NCI-H1436 (cell line): ENCODE data around the gene PIK3R4.

Experiments
- DNase-seq: peaks from one replicate; lab custom pipeline; 2025; lab: John Stamatoyannopoulos, UW

The PIK3R4 gene

DNA sequence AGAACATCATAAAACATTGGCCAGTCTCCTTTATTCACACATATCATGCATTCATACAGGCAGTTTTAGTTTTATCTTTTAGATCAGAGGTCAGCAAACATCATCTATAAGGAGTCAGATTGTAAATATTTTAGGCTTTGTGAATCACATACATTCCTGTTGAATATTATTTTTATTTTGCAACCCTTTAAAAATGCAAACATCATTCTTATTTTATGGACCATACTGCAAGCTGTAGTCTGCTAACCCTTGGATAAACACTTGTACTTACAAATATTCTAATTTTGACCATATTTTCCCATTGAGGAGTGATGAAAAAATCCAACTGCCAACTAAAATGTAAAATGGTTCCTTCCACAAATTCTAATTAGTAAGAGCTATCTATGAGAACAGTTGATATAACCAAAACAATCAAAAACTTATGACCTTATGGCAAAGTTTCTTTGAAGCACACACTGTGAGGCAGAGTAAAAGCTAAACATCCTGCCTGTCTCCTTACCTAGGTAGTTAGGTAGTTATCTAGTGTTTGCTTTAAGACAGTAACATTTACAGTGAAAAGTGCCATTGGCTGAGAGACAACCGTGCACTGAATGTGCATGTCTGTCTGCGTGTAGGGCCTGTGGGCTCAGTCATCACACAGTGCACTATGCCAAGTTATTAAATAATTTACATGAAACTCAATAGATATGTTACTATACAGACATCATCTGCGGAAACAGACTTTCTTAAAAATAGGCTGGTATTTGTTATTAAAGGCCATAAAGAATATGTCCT is 57.7 kb downstream of the PIK3R4 start:
- no peak for DNase-seq

DNA sequence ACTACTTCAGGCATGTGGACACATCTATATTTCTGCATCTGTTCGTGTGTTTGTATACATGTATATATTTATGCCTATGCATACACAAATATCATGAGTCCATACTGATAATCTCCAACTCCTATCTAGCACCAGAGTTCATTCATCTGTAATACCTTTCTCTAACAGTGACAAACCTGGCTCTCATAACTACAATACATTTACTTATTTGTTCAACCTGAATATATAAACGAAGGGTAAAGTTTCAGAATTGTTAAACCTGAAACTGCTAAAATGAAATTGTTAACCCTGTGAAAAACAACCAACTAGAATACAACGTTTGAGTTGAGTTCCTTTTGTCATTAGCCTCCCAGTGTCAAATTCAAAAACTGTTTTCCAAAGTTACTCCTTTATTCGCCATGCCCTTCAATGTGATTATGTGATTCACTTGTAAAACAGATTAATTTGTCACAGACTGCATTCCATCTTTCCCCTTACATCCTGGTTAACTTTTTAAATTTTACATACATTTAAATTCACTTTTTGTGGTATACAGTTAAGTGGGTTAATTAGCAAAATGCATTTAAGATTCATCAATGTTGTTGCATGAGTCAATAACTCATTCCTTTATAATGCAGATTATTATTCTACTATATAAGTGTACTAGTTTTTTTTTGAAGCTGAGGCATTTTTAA is 58.5 kb downstream of the PIK3R4 start:
- no peak for DNase-seq

DNA sequence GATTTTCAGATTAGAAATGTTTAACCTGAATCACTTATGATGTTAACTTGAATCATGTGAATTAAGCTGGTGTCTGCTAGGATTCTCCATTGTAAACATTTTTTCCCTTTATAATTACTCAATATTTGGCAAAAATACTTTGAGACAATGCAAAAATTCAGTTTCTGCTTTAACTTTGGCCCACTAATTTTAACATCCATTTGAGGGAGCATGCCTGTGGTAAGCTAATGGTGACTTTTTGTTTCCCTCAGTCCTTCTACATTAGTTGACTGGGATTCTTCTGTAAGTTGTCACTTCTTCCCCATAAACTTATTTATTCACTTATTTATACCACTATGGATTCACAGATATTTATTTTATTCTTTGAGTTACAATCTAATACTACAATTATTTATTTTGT is 59.3 kb downstream of the PIK3R4 start:
- no peak for DNase-seq

- no peak for DNase-seq
Measured at GRCh38 chr3:130686833-130687232, 59.8 kb downstream of the PIK3R4 start.

- DNase-seq = no peak
Measured at GRCh38 chr3:130682131-130682530, 64.5 kb downstream of the PIK3R4 start.

GRCh38 chr3:130679218-130679617 is 67.4 kb downstream of the PIK3R4 start:
- no peak for DNase-seq

- no peak for DNase-seq
Measured at GRCh38 chr3:130677343-130677742, 69.3 kb downstream of the PIK3R4 start.

GRCh38 chr3:130671545-130672312 is 74.9 kb downstream of the PIK3R4 start:
- DNase-seq = no peak

GRCh38 chr3:130669740-130670139 is 76.9 kb downstream of the PIK3R4 start:
- no peak for DNase-seq

- no peak for DNase-seq
Measured at GRCh38 chr3:130663092-130663491, 83.5 kb downstream of the PIK3R4 start.

- no peak for DNase-seq
Measured at GRCh38 chr3:130662501-130662996, 84.1 kb downstream of the PIK3R4 start.

DNA sequence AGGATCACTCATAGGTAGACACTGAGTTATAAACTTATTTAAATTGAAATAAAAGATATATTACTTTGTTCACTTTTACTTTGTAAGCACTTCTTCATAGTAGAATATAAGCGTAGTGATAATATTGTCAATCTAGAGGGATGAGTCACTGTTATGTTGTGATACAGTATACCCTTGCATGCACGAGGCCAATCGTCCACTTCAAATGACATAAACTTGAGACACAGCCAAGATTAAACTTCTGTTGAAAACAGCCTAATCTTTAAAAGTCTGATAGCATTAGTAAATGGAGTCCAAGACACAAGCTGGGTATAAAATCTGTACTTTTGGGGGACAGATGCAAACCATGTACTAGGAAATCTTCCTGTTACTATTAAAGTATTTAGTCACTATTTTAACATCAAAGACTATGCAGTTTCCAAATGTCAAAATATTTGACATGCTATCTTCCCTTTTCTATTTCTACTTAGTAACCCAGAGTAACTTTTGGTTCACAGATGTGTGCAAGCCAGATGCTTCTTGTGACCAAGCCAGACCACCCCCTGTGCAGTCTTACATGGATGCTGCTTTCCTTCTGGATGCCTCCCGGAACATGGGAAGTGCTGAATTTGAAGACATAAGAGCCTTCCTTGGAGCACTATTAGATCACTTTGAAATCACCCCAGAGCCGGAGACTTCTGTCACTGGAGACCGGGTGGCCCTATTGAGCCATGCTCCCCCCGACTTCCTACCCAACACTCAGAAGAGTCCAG is 85.3 kb downstream of the PIK3R4 start:
- DNase-seq = no peak

GRCh38 chr3:130659911-130660310 is 86.7 kb downstream of the PIK3R4 start:
- DNase-seq = no peak

GRCh38 chr3:130658678-130659077 is 88.0 kb downstream of the PIK3R4 start:
- DNase-seq = no peak

- no peak for DNase-seq
Measured at GRCh38 chr3:130656627-130657026, 90.0 kb downstream of the PIK3R4 start.

DNA sequence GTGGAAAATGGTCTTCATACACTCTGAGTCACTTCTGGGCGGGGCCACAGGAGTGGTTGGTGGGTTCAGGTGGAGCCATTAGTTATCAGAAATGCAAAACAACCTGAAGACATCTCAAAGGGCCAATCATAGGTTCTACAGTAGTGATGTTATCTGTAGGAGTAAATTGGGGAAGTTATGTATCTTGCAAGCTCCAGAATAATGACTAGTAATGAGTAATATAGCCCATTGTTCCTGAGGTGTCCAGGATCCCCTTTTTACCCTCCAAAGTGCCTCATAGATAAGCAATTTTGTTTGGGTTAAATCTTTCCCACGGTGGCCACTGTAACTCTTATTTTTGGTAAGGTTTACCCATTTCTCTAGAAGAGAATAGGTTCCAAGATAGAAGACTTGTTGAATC is 91.7 kb downstream of the PIK3R4 start:
- no peak for DNase-seq

DNA sequence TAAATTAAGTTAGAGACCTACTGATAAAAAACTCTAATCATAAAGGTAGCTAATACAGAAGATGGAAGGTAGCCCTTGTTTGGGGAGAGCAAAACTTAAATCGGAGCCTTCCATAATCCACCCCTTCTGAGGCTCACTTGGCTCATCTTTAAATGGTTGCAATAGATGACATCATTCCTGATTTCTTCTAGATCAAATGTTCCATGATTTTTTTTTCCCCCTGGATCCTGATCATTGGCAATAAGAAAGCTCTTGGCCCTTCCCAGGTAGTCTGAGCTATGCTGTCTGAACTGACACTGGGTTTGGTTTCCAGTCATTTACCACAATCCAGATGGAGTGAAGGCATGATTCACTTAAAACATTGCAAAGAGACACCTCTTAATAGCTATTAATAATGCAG is 92.5 kb downstream of the PIK3R4 start:
- no peak for DNase-seq

- DNase-seq = no peak
Measured at GRCh38 chr3:130649061-130649654, 97.5 kb downstream of the PIK3R4 start.

- no peak for DNase-seq
Measured at GRCh38 chr3:130648293-130648692, 98.3 kb downstream of the PIK3R4 start.

DNA sequence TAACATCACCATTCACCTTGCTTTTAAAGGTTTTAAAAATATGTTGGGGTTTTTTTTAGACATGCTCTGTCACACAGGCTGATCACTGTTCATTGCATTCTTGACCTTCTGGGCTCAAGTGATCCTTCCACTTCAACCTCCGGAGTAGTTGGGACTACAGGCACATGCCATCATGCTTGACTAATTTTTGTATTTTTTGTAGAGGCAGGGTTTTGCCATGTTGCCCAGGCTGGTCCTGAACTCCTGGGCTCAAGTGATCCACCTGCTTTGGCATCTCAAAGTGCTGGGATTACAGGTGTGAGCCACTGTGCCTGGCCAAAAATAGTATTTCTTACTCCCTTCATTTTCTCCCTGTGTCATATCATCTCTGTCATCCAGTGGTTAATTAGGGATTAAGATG is 101.4 kb downstream of the PIK3R4 start:
- DNase-seq = no peak

DNA sequence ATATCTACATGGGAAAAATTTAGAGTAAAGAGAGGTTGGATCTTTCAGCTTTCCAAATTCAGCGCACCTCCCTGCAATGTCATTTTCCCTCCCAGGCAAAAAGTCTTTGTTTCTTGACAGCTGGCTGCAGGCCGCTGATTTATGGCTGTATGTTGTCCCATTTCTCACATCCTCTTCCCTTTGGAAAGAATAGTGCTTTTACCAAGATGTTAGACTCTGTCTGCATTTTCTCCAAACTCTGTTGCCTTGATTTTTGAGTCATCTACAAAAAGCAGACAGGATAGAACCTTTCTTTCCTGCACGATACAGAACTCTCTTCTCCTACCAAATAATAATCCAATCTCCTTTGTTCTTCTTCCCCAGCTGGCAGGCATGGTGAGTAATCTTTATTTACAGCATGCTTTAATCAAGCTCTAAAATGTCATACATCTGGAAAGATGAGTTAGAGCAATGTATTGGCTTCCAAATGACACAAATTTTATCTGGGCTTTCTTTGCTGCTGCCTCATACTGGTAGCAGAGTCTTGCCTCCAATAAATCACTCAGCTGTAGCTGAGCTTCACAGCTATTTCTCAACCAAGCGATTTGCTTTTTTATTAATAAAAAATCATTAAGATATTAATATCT is 101.9 kb downstream of the PIK3R4 start:
- DNase-seq = no peak
